ENCODE measurements around the gene STAG1.

STAG1 gene

GRCh38 chr3:136457793-136458192, 294.4 kb downstream of the STAG1 start:
- Histone ChIP-seq H3K4me3 (ENCODE audit: low read length) (no peak overlapping the region), H3K36me3 (ENCODE audit: insufficient read depth, low read length) (peaks cover 38% of the 10 kb centered on the region), H3K9me3 (ENCODE audit: insufficient read depth, low read depth, low read length) (peaks cover 41% of the 10 kb centered on the region), H3K27ac (ENCODE audit: low read depth, low read length) (no peak overlapping the region), H3K4me1 (ENCODE audit: insufficient read depth, low read length) (no peaks in the 10 kb centered on the region), H3K27me3 (ENCODE audit: insufficient read depth, low read length) (no peaks in the 10 kb centered on the region), H3K9ac (ENCODE audit: low read depth, low read length) (no peak overlapping the region)
- WGBS, result 98% methylated on average over 2 of the region's 2 CpGs

GRCh38 chr3:136456196-136456595, 296.0 kb downstream of the STAG1 start:
- Histone ChIP-seq H3K36me3 (ENCODE audit: insufficient read depth, low read length) (peaks cover 34% of the 10 kb centered on the region), H3K27me3 (ENCODE audit: insufficient read depth, low read length) (no peaks in the 10 kb centered on the region), H3K4me1 (ENCODE audit: insufficient read depth, low read length) (no peaks in the 10 kb centered on the region), H3K27ac (ENCODE audit: low read depth, low read length) (no peak overlapping the region), H3K9me3 (ENCODE audit: insufficient read depth, low read depth, low read length) (peaks cover 38% of the 10 kb centered on the region), H3K9ac (ENCODE audit: low read depth, low read length) (no peak overlapping the region), H3K4me3 (ENCODE audit: low read length) (no peak overlapping the region)
- WGBS, result 100% methylated on average over 1 of the region's 2 CpGs

- H3K27ac ChIP-seq (ENCODE audit: low read depth, low read length), result no peak overlapping the region
- H3K4me1 ChIP-seq (ENCODE audit: insufficient read depth, low read length), result no peaks in the 10 kb centered on the region
- no peak overlapping the region for H3K9ac ChIP-seq (ENCODE audit: low read depth, low read length)
- no peaks in the 10 kb centered on the region for H3K9me3 ChIP-seq (ENCODE audit: insufficient read depth, low read depth, low read length)
- H3K36me3 ChIP-seq (ENCODE audit: insufficient read depth, low read length), result peaks cover 7% of the 10 kb centered on the region
- H3K27me3 ChIP-seq (ENCODE audit: insufficient read depth, low read length), result no peaks in the 10 kb centered on the region
- WGBS, result 92% methylated on average over 3 of the region's 3 CpGs
- no peak overlapping the region for H3K4me3 ChIP-seq (ENCODE audit: low read length)
Observed at GRCh38 chr3:136444581-136444980, 307.6 kb downstream of the STAG1 start.

GRCh38 chr3:136437043-136437442, 315.1 kb downstream of the STAG1 start:
- no CpG with 5 or more reads among the region's 2 CpGs for WGBS
- no peak overlapping the region for H3K27ac ChIP-seq (ENCODE audit: low read depth, low read length)
- peaks cover 3% of the 10 kb centered on the region; the same call in 1 of the 2 replicates for H3K36me3 ChIP-seq (ENCODE audit: insufficient read depth, low read length)
- H3K9ac ChIP-seq (ENCODE audit: low read depth, low read length), result no peak overlapping the region
- H3K4me3 ChIP-seq (ENCODE audit: low read length), result no peak overlapping the region
- H3K4me1 ChIP-seq (ENCODE audit: insufficient read depth, low read length), result no peaks in the 10 kb centered on the region
- no peaks in the 10 kb centered on the region for H3K27me3 ChIP-seq (ENCODE audit: insufficient read depth, low read length)
- no peaks in the 10 kb centered on the region for H3K9me3 ChIP-seq (ENCODE audit: insufficient read depth, low read depth, low read length)

GRCh38 chr3:136434429-136434828, 317.7 kb downstream of the STAG1 start:
- no peaks in the 10 kb centered on the region for H3K9me3 ChIP-seq (ENCODE audit: insufficient read depth, low read depth, low read length)
- no peak overlapping the region for H3K27ac ChIP-seq (ENCODE audit: low read depth, low read length)
- H3K4me3 ChIP-seq (ENCODE audit: low read length), result no peak overlapping the region
- H3K4me1 ChIP-seq (ENCODE audit: insufficient read depth, low read length), result no peaks in the 10 kb centered on the region
- no peaks in the 10 kb centered on the region for H3K36me3 ChIP-seq (ENCODE audit: insufficient read depth, low read length)
- H3K9ac ChIP-seq (ENCODE audit: low read depth, low read length), result no peak overlapping the region
- 89% methylated on average over 2 of the region's 2 CpGs for WGBS
- no peaks in the 10 kb centered on the region for H3K27me3 ChIP-seq (ENCODE audit: insufficient read depth, low read length)

GRCh38 chr3:136432685-136433084, 319.5 kb downstream of the STAG1 start:
- H3K9me3 ChIP-seq (ENCODE audit: insufficient read depth, low read depth, low read length), result no peaks in the 10 kb centered on the region
- no peak overlapping the region for H3K27ac ChIP-seq (ENCODE audit: low read depth, low read length)
- no peaks in the 10 kb centered on the region for H3K4me1 ChIP-seq (ENCODE audit: insufficient read depth, low read length)
- H3K9ac ChIP-seq (ENCODE audit: low read depth, low read length), result no peak overlapping the region
- H3K27me3 ChIP-seq (ENCODE audit: insufficient read depth, low read length), result no peaks in the 10 kb centered on the region
- no peaks in the 10 kb centered on the region for H3K36me3 ChIP-seq (ENCODE audit: insufficient read depth, low read length)
- WGBS, result 96% methylated on average over 4 of the region's 4 CpGs
- H3K4me3 ChIP-seq (ENCODE audit: low read length), result no peak overlapping the region

GRCh38 chr3:136428167-136428566, 324.0 kb downstream of the STAG1 start:
- no peak overlapping the region for H3K27ac ChIP-seq (ENCODE audit: low read depth, low read length)

GRCh38 chr3:136427236-136427635, 324.9 kb downstream of the STAG1 start:
- Histone ChIP-seq H3K4me1 (ENCODE audit: insufficient read depth, low read length) (no peaks in the 10 kb centered on the region), H3K9me3 (ENCODE audit: insufficient read depth, low read depth, low read length) (no peaks in the 10 kb centered on the region), H3K27me3 (ENCODE audit: insufficient read depth, low read length) (no peaks in the 10 kb centered on the region), H3K4me3 (ENCODE audit: low read length) (no peak overlapping the region), H3K27ac (ENCODE audit: low read depth, low read length) (no peak overlapping the region), H3K9ac (ENCODE audit: low read depth, low read length) (no peak overlapping the region), H3K36me3 (ENCODE audit: insufficient read depth, low read length) (peaks cover 3% of the 10 kb centered on the region; the same call in 1 of the 2 replicates)

More at GRCh38 chr3:136428167-136428566, 324.0 kb downstream of the STAG1 start:
- Histone ChIP-seq H3K36me3 (ENCODE audit: insufficient read depth, low read length) (no peaks in the 10 kb centered on the region), H3K4me3 (ENCODE audit: low read length) (no peak overlapping the region), H3K4me1 (ENCODE audit: insufficient read depth, low read length) (no peaks in the 10 kb centered on the region), H3K9me3 (ENCODE audit: insufficient read depth, low read depth, low read length) (no peaks in the 10 kb centered on the region), H3K9ac (ENCODE audit: low read depth, low read length) (no peak overlapping the region), H3K27me3 (ENCODE audit: insufficient read depth, low read length) (no peaks in the 10 kb centered on the region)
- WGBS, result 89% methylated on average over 2 of the region's 2 CpGs

- Histone ChIP-seq H3K27me3 (ENCODE audit: insufficient read depth, low read length) (no peaks in the 10 kb centered on the region), H3K36me3 (ENCODE audit: insufficient read depth, low read length) (peaks cover 18% of the 10 kb centered on the region; the same call in 1 of the 2 replicates), H3K27ac (ENCODE audit: low read depth, low read length) (no peak overlapping the region), H3K9me3 (ENCODE audit: insufficient read depth, low read depth, low read length) (no peaks in the 10 kb centered on the region), H3K9ac (ENCODE audit: low read depth, low read length) (no peak overlapping the region), H3K4me1 (ENCODE audit: insufficient read depth, low read length) (no peaks in the 10 kb centered on the region), H3K4me3 (ENCODE audit: low read length) (no peak overlapping the region)
Observed at GRCh38 chr3:136414476-136414875, 337.7 kb downstream of the STAG1 start.

GRCh38 chr3:136412307-136412706, 339.9 kb downstream of the STAG1 start:
- no peak overlapping the region for H3K9ac ChIP-seq (ENCODE audit: low read depth, low read length)
- H3K4me1 ChIP-seq (ENCODE audit: insufficient read depth, low read length), result no peaks in the 10 kb centered on the region
- 89% methylated on average over 3 of the region's 4 CpGs for WGBS
- H3K9me3 ChIP-seq (ENCODE audit: insufficient read depth, low read depth, low read length), result no peaks in the 10 kb centered on the region
- H3K27me3 ChIP-seq (ENCODE audit: insufficient read depth, low read length), result no peaks in the 10 kb centered on the region
- H3K36me3 ChIP-seq (ENCODE audit: insufficient read depth, low read length), result peaks cover 7% of the 10 kb centered on the region; the same call in 1 of the 2 replicates
- H3K4me3 ChIP-seq (ENCODE audit: low read length), result no peak overlapping the region
- H3K27ac ChIP-seq (ENCODE audit: low read depth, low read length), result no peak overlapping the region

- WGBS, result 98% methylated on average over 3 of the region's 3 CpGs
- no peak overlapping the region for H3K4me3 ChIP-seq (ENCODE audit: low read length)
Observed at GRCh38 chr3:136409549-136409948, 342.6 kb downstream of the STAG1 start.

GRCh38 chr3:136404056-136404455, 348.1 kb downstream of the STAG1 start:
- 95% methylated on average over 2 of the region's 2 CpGs for WGBS
- no peak overlapping the region for H3K4me3 ChIP-seq (ENCODE audit: low read length)
- no peaks in the 10 kb centered on the region for H3K27me3 ChIP-seq (ENCODE audit: insufficient read depth, low read length)
- H3K9ac ChIP-seq (ENCODE audit: low read depth, low read length), result no peak overlapping the region
- no peaks in the 10 kb centered on the region for H3K9me3 ChIP-seq (ENCODE audit: insufficient read depth, low read depth, low read length)
- no peak overlapping the region for H3K27ac ChIP-seq (ENCODE audit: low read depth, low read length)
- H3K4me1 ChIP-seq (ENCODE audit: insufficient read depth, low read length), result no peaks in the 10 kb centered on the region
- H3K36me3 ChIP-seq (ENCODE audit: insufficient read depth, low read length), result no peaks in the 10 kb centered on the region

More at GRCh38 chr3:136409549-136409948, 342.6 kb downstream of the STAG1 start:
- no peak overlapping the region for H3K9ac ChIP-seq (ENCODE audit: low read depth, low read length)
- no peaks in the 10 kb centered on the region; the same call in 1 of the 2 replicates for H3K36me3 ChIP-seq (ENCODE audit: insufficient read depth, low read length)
- no peaks in the 10 kb centered on the region for H3K9me3 ChIP-seq (ENCODE audit: insufficient read depth, low read depth, low read length)
- H3K4me1 ChIP-seq (ENCODE audit: insufficient read depth, low read length), result no peaks in the 10 kb centered on the region
- no peak overlapping the region for H3K27ac ChIP-seq (ENCODE audit: low read depth, low read length)
- no peaks in the 10 kb centered on the region for H3K27me3 ChIP-seq (ENCODE audit: insufficient read depth, low read length)

Data from HUES64 (cell line).